Left ventricle myocardium inferior (tissue), 1 donor: ENCODE data around the gene LUZP2. TPM values are rescaled to one million over a fixed set of nuclear protein-coding genes. Genes with fewer than 3 reads are reported as not detected.

Experiments
- DNase-seq: peaks from one replicate; pipeline ENCODE4 v3.0.0-alpha.2; 2020
- H3K27ac ChIP-seq: fragments of 200-600 bp; replicated peaks from 2 replicates; pipeline ENCODE4 v1.8.0; 2021
- H3K27me3 ChIP-seq: fragments of 200-600 bp; 2 replicates; pipeline ENCODE4 v1.8.0; 2021; ENCODE audit warnings: low read depth
- H3K36me3 ChIP-seq: fragments of 200-600 bp; 2 replicates; pipeline ENCODE4 v1.8.0; 2021
- H3K4me1 ChIP-seq: fragments of 200-600 bp; 2 replicates; pipeline ENCODE4 v1.8.0; 2021
- H3K4me3 ChIP-seq: fragments of 200-600 bp; 2 replicates; pipeline ENCODE4 v1.8.0; 2021; ENCODE audit warnings: mild to moderate bottlenecking, moderate library complexity
- H3K9me3 ChIP-seq: fragments of 200-600 bp; replicated peaks from 2 replicates; pipeline ENCODE4 v1.8.0; 2021
- intact Hi-C: fragments of 100-400 bp; cut with micrococcal nuclease; formaldehyde crosslinking; loops from one replicate; pipeline ENCODE4 v1.11.0; 2022
- total RNA-seq: library from RNA; stranded (reverse); fragmentation: NEBNext Ultra II Directional; extraction: Animal tissue kit (Norgen Biotek cat#: 25700); gene quantifications from one replicate; pipeline ENCODE4 v1.2.1, GENCODE V29; 2021
- TF ChIP-seq, protein P1 (sequence below): fragments of 200-600 bp; IDR thresholded peaks from 2 replicates; pipeline ENCODE4 v1.8.0; 2021; ENCODE audit warnings: antibody characterized with exemption, mild to moderate bottlenecking, borderline replicate concordance
- donor health status: DM: no; HTN: yes; CAD: no; lungs with severe emphysema.

Gene LUZP2
- total RNA-seq, 1 donor from 2014 or later = not detected

DNA sequence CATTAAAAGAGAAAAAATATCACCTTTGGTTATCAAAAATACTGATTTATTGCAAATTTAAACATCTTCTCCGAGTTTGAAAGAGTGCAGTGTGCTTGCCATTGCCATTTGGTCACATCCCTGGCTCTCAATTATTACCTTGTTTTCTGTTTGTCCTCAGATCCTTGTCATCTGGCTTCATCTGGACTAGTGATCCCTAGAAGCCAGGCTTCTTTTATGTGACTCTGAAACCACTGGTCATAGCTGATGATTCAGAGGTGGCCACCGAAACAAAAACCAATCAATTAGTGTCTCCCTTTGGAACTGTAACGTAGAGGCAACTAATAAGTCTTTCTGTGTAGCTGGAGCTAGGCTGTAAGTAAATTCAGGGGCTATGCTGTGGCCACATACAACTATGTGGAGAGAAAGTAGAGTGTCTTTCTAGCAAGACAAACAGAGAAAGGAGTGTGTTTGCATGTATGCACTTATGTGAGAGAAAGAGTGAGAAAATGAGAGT lies 237.9 kb downstream of the LUZP2 start:
- intact Hi-C loops = no loop called here
- Histone ChIP-seq H3K9me3 (no peaks in the 10 kb centered on the region), H3K4me1 (no peaks in the 10 kb centered on the region), H3K4me3 (no peak overlapping the region), H3K36me3 (no peaks in the 10 kb centered on the region), H3K27ac (no peak overlapping the region), H3K27me3 (no peaks in the 10 kb centered on the region)
- DNase-seq = no peak
- TF ChIP-seq, protein P1, sequence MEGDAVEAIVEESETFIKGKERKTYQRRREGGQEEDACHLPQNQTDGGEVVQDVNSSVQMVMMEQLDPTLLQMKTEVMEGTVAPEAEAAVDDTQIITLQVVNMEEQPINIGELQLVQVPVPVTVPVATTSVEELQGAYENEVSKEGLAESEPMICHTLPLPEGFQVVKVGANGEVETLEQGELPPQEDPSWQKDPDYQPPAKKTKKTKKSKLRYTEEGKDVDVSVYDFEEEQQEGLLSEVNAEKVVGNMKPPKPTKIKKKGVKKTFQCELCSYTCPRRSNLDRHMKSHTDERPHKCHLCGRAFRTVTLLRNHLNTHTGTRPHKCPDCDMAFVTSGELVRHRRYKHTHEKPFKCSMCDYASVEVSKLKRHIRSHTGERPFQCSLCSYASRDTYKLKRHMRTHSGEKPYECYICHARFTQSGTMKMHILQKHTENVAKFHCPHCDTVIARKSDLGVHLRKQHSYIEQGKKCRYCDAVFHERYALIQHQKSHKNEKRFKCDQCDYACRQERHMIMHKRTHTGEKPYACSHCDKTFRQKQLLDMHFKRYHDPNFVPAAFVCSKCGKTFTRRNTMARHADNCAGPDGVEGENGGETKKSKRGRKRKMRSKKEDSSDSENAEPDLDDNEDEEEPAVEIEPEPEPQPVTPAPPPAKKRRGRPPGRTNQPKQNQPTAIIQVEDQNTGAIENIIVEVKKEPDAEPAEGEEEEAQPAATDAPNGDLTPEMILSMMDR = no peak

DNA sequence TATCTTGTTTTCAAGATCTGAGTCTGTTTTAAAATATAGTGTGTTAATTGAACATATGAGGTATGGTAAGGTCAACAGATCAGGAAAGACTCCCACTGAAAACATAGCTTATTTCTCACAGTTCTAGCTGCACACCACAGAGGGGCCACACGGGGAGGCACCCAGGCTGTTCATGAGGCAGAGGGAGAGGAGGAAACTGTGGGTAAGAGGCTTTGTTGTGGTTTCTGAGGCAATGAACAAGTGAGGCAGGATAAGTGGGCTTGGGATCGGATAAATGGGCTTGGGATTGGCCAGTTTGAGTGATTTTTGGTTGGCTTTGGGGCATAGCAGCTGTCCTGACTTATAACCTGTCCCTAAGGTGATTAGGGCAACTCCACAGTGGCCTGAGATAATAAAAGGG lies 242.1 kb downstream of the LUZP2 start:
- Histone ChIP-seq H3K27ac (no peak overlapping the region), H3K4me3 (no peak overlapping the region), H3K36me3 (no peaks in the 10 kb centered on the region), H3K9me3 (no peaks in the 10 kb centered on the region), H3K27me3 (no peaks in the 10 kb centered on the region), H3K4me1 (no peaks in the 10 kb centered on the region)
- DNase-seq = no peak
- intact Hi-C loops = no loop called here
- TF ChIP-seq, protein P1 = no peak

DNA sequence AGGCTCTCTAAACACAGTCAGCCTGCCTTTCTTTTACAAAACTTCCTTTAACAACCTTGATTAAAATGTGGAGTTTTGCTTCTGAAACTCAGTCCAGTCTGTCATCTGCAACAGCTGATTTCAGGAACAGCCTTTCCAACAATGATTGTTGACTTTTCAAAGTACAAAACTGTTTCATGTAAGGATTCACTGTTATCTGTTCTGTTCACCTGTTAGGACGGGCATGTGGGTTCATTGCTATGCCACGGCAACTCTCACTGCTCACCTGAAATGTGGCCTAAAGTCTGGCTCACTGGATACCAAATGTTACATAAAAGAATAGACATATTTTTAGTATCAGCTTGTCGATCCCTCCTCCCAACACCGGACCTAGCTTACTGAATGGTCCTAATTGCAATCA lies 242.8 kb downstream of the LUZP2 start:
- H3K27ac ChIP-seq = no peak overlapping the region
- no peaks in the 10 kb centered on the region for H3K36me3 ChIP-seq
- H3K9me3 ChIP-seq = no peaks in the 10 kb centered on the region
- TF ChIP-seq, protein P1 = no peak
- no peak overlapping the region for H3K4me3 ChIP-seq
- no peak for DNase-seq
- no peaks in the 10 kb centered on the region for H3K27me3 ChIP-seq
- intact Hi-C loops = no loop called here
- H3K4me1 ChIP-seq = no peaks in the 10 kb centered on the region

DNA sequence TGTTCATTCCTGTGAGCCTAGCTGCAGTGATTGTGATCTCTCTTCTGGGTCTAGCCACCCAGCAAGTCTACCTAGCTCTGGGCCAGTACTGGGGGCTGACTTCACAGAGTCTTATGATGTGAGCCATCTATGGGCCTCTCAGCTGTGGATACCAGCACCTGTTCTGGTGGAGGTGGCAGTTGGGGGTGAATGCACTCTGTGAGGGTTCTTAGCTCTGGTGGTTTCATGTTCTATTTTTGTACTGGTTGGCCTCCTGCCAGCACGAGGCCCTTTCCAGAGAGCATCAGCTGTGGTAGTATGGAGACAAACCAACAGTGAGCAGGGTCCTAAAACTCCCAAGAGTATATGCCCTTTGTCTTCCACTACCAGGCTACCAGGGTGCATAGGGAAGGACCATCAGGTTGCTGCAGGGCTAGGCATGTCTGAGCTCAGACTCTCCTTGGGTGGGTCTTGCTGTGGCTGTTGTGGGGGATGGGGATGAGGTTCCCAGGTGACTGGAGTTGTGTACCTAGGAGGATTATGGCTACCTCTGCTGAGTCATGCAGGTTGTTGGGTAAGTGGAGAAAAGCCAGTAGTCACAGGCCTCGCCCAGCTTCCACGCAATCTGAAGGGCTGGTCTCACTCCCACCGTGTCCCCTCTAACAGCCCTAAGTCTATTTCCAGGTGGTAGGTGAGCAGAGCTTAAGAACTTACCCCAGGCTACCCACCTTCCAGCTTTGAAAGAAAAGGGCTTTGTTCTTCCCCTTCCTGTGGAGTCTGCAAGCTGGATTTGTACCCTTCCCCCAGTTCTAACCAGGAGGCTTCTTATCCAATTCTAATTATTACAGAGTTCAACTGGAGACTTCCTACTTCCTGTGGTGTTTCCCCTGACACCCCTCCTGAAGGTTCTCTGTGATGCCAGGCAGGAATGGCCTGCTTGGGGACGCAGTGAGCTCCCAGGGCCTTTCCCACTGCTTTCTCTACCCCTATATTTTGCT lies 250.7 kb downstream of the LUZP2 start:
- DNase-seq = no peak
- no peaks in the 10 kb centered on the region for H3K36me3 ChIP-seq

DNA sequence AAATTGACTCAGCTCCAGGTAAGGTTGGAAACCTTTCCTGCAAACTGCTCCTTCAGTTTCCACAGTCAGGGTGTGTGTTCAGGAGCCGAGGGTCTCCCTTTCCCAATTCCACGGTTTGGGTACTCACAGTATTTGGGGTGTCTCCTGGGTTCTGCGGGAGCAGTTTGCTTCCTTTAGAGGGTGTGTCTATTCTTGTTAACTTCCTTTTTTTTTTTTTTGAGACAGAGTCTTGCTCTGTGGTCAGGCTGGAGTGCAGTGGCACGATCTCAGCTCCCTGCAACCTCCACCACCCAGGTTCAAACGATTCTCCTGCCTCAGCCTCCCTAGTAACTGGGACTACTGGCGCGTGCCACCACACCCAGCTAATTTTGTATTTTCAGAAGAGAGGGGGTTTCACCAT lies 251.4 kb downstream of the LUZP2 start:
- H3K4me3 ChIP-seq = no peak overlapping the region
- no peaks in the 10 kb centered on the region for H3K36me3 ChIP-seq
- H3K27ac ChIP-seq = no peak overlapping the region
- intact Hi-C loops = no loop called here
- H3K27me3 ChIP-seq = no peaks in the 10 kb centered on the region
- TF ChIP-seq, protein P1 = no peak
- no peaks in the 10 kb centered on the region for H3K9me3 ChIP-seq
- no peak for DNase-seq
- H3K4me1 ChIP-seq = no peaks in the 10 kb centered on the region

More for the DNA sequence above, 250.7 kb downstream of the LUZP2 start:
- Histone ChIP-seq H3K27me3 (no peaks in the 10 kb centered on the region), H3K4me3 (no peak overlapping the region), H3K9me3 (no peaks in the 10 kb centered on the region), H3K4me1 (no peaks in the 10 kb centered on the region), H3K27ac (no peak overlapping the region)
- intact Hi-C loops = no loop called here
- TF ChIP-seq, protein P1 = no peak
